NCI-H2081 (cell line): ENCODE measurements around the gene CYP27B1.

ENCODE experiments used
- DNase-seq, 2 experiments: peaks; one replicate each; lab custom pipeline; 2025; lab: John Stamatoyannopoulos, UW

CYP27B1 gene

DNA sequence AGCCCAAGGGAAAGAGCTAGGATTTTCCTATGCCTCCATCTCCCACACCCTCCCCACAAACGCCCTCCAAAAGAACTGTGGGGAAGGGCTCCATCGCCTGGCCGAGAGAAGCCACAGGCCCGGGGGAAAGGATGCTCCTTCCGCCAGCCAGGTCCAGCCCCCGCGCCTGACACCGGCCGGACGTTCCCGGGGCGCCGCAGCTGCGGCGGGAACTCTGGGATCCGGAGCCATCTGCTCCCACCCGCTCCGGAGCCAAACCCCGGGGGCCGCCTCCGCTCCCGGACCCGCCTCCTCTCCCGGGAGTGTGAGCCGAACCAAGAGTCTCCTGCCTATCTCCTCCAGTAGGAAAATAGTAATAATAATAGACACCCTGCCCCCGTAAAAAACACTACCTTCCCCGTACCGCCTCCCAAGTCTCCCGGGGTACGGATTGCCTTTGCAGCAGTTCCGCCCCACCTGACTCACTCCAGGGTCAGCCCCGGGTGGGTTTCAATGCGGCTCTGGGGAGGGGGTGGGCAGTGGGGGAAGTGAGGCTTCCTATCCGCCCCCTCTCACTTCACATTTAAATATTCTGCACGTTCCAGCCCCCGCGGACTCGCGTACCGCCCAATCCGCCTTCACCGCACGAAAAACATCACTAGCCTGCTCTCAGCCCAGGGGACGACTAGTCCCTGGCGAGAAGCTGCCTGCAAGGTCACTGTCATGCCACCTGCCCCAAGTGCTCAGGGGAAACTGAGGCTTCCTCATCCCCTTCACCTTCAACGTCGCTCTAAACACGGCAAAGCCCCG, 30.7 kb downstream of the CYP27B1 start:
- DNase-seq: peak; percentile 43 to 63

- DNase-seq: peak in 1 of 2 experiments; percentile 22
These were observed 31.6 kb downstream of the CYP27B1 start for GRCh38 chr12:57735198-57735855.

- no peak for DNase-seq
These were observed 32.3 kb downstream of the CYP27B1 start for GRCh38 chr12:57734591-57734990.

DNA sequence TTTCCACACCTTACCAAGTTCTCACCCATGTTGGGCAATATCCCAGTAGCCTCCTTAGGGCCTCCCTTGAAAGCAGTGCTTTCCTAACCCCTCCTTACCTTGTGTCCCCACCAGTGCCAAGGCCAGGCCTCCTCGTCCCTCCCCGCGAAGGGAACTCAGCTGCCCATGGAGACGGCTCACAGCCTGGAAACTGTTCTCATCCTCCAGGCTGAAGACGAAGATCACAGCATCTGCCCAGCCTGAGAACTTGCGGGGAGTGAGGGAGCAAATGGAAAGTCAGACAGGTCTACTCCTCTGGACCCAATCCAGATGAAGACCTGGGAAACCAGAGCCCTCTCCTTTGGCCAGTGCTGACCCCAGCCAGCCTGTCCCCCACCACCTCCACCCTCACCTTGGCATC, 33.0 kb downstream of the CYP27B1 start:
- no peak for DNase-seq

GRCh38 chr12:57732726-57733593, 33.9 kb downstream of the CYP27B1 start:
- no peak for DNase-seq

DNA sequence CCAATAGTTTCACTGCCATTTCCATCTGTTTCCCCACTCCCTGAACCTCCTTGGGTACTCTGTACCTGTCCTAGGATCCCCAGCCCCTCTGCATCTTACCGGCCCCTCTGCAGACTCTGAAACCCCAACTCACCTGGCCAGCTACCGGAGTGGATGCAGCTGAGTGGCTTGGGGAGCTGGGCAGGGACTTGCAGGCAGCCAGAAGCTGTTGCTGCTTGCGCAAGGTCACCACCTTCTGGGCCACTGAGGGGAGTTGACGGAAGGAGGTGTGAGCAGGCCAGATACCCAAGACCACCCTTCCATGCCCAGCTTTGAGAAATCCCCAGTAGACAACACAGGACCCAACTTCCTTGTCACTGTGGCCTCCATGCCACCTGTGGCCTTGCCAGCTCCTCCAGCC, 34.6 kb downstream of the CYP27B1 start:
- no peak for DNase-seq

DNA sequence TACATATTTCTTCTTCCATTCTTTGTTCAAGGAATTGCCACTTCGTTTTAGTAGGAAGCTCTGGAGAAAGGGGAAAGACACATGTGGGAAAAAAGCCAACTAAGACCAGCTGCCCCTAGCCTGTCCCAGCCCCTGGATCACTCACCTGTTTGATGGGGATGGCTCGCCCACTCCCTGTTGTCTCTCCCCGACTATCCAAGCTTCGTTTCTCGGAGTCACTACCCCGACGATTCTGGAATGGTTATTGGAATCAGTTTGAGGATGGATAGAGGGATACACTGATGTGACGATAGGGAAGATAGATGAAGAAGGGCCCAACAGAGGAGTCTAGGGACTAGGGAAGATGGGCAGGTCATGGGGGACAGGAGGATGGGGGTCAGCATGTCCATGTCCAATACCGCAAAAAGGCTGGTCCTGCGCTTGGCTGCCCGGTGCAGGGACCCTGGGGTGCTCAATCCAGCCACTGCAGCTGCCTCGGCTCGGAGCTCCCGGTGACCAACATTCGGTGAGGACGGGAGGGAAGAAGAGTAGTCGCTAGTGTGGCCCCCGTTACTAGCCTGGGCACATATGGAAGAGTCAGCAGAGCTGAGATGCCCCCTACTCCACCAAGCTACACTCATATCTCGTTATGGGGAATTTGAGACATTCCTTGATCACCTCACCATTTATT, 35.3 kb downstream of the CYP27B1 start:
- no peak for DNase-seq

DNA sequence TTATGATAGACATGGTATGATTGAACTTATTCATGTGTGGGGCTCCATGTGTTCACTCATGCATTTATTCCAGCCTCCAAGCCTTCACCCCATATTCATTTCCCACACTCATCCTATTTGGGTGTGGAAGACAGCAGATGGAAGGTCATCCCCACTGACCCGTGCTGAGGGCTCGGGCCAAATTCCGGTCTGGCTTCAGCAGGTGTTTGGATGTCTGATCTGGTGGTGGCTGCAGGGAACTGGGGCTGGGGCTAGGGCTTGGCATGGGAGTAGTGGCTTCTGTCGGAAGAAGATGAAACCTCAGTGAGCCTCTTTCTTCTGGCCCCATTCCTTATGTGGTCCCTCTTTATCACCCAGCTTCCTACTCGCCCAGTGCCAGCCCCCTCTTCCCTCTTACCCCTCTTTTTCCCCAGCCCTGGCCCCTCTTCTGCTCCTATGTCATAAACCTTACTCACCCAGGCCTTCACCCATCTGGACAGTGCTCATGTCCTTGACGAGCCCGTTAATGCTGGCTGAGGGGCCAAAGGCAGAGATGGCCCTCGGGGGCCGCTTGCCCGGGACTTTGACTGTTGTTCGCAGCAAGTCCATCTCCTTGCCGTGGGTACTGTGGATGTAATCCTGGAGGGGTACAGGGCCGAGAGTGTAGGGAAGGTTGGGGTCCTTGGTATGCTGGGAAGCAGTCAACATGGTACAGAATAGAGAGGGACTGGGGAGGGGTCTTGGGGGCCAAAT, 36.4 kb downstream of the CYP27B1 start:
- DNase-seq: no peak

DNA sequence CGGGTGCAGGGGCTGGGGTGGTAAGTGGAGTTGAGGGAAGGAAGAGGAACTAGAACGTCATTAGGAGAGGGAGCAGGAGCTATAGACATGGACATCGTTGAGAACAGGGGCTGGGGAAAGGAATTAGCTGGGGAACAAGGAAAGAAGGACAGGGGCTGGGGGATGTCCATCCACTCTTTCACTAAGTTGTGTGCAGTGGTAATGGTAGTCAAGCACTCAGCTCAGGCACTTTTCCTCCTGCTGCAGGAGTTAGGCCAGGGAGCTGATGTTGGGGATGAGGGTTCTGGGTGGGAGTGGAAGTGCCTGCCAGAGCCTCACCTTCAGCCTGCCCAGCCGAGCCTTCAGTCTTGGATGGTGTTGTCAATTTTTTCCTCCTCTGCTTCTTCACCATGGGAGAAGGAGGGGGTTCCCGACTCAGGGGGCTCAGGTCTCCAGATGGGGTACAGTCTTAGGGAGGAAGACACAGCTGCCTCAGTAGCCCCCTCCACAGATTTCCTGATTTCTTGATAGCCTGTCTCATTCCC, 37.5 kb downstream of the CYP27B1 start:
- no peak for DNase-seq

- DNase-seq: no peak
These were observed 39.0 kb downstream of the CYP27B1 start for GRCh38 chr12:57727758-57728395.

- DNase-seq: no peak
These were observed 39.8 kb downstream of the CYP27B1 start for GRCh38 chr12:57726884-57727757.

DNA sequence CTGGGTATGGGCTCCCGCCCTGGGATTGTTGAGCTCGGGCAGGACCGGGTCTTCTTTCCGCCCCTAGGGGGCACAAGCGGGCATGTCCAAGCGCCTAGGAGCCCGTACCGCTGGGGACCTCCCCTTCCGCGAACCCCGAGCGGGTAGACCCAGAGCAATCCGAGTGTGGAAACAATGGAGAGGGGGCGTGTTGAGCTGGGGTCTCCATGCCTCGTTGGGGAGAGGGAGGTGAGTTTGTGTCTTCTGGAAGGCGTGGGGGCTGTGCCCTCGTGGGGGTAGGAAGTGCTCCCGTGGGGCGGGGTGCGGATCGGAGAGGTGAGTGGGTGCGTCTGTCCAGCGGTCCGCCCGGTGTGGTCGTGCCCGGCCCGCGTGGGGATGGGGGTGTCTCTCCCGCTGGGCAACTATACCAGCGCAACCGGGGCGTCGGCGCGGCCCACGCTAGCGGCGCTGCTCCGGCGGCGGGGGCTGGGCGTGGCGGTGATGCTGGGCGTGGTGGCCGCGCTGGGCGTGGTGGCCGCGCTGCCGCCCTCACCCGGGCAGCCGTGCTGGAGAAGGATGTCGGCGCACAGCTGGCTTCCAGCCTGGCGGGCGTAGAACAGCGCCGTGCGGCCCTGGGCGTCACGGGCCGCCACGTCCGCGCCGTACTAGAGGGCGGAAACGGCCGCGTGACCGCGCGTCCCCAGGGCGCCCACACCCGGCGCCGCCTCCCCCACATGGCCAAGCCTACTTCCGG, 40.6 kb downstream of the CYP27B1 start:
- peak; percentile 85 to 93 for DNase-seq

DNA sequence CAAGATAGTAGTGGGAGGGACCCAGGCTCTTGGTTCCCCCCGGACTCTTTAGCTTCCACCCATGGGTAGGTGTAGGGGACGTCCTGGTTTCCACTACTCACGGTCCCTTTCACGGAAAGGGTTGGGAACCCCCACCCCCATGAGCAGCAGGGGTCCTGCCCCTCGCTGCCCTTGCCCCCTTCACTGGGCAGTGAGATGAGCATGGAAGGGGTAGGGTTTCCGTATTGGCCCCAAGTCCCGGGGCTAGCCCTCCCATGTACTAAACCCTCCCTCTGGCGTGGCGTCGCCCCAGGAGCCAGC, 41.1 kb downstream of the CYP27B1 start:
- DNase-seq: no peak

GRCh38 chr12:57724936-57725740, 41.7 kb downstream of the CYP27B1 start:
- no peak for DNase-seq

DNA sequence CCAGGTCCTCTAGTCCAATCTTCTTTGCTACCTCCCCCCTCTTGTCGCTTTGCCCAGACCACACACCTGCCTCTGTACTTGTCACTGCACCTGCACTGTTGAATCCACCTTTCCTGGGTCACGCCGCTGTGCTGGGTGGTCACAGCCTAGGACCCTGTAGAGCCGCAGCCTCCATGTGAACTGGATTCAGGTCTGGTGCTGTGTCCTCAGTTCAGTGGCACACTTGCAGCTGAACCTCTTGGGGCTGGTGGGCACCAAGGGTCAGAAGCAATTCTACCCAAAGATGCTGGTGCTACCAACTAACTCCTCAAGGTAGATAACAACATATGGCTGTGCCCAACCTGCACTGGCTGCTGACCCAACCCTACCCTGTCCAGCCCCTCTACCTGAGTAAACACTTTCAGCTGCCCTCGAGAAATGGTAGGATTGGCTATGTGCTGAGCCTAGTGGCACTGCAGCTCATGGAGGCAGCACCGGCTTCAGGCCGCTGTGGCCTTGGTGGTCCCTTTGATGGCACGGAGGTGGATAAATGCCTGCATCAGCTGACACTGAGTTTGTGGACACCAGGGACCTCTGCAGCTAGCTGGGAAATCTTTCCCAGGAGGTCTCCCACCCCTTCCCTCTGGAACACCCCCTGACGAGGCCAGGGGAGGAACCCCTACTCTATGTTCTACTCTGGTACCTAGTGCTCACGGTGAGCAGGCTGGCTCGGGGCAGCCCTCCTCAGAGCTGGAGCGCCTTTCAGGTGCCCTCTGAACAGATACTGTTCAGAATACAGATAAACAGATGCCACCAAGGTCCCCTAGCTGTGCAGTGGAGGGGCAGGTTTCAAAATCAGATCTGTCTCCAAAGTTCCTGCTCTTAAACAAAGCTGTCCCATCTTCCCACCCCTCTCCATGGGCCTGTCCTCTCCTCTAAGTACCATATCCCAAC, 42.6 kb downstream of the CYP27B1 start:
- no peak for DNase-seq

- no peak for DNase-seq
These were observed 43.3 kb downstream of the CYP27B1 start for GRCh38 chr12:57723630-57723962.
